DND-41 (cell line): ENCODE results near the gene DNMT1.

ENCODE experiments used
- ATAC-seq: fragments of 200-7000 bp; cut with Tn5 transposase; 3 replicates; pipeline ENCODE4 v1.9.1; 2021; ENCODE audit warnings: low read depth; ENCODE audit not compliant: insufficient read depth
- DNase-seq: peaks from one replicate; pipeline ENCODE4 v3.0.0-alpha.2; 2020
- H2AFZ ChIP-seq: 2 replicates; pipeline ENCODE4 v1.6.0; 2012; ENCODE audit warnings: low read depth, low read length
- H3K27ac ChIP-seq: 2 replicates; pipeline ENCODE4 v1.5.1; 2012; ENCODE audit warnings: low read length, inconsistent platforms
- H3K27me3 ChIP-seq: fragments of 200-600 bp; sonication (generic); 2 replicates; pipeline ENCODE4 v1.6.0; 2012; ENCODE audit warnings: low read length, mild to moderate bottlenecking, inconsistent platforms; ENCODE audit not compliant: insufficient read depth, poor library complexity
- H3K36me3 ChIP-seq: 2 replicates; pipeline ENCODE4 v1.5.1; 2012; ENCODE audit warnings: low read length, inconsistent platforms; ENCODE audit not compliant: insufficient read depth
- H3K4me1 ChIP-seq: 2 replicates; pipeline ENCODE4 v1.5.1; 2012; ENCODE audit warnings: mild to moderate bottlenecking, low read length; ENCODE audit not compliant: insufficient read depth
- H3K4me2 ChIP-seq: 2 replicates; pipeline ENCODE4 v1.6.0; 2012; ENCODE audit warnings: mild to moderate bottlenecking, moderate library complexity, low read length, inconsistent platforms; ENCODE audit not compliant: insufficient read depth
- H3K4me3 ChIP-seq, 2 experiments: fragments of 200-600 bp in 1 of 2; shearing (Covaris generic) in 1 of 2; 2 replicates each; pipeline ENCODE4 v1.5.1; 2012 to 2016; ENCODE audit warnings: inconsistent platforms in 2 of 2, low read length in 2 of 2, mild to moderate bottlenecking in 2 of 2, low read depth in 1 of 2, moderate library complexity in 1 of 2
- H3K79me2 ChIP-seq: 2 replicates; pipeline ENCODE4 v1.6.0; 2012; ENCODE audit warnings: low read length, inconsistent platforms; ENCODE audit not compliant: insufficient read depth
- H3K9ac ChIP-seq: 2 replicates; pipeline ENCODE4 v1.6.0; 2012; ENCODE audit warnings: low read depth, mild to moderate bottlenecking, inconsistent platforms, low read length, moderate library complexity
- H3K9me3 ChIP-seq: 2 replicates; pipeline ENCODE4 v1.5.1; 2012; ENCODE audit warnings: low read length, moderate library complexity, mild to moderate bottlenecking, inconsistent platforms; ENCODE audit not compliant: insufficient read depth, severe bottlenecking
- H4K20me1 ChIP-seq: 2 replicates; pipeline ENCODE4 v1.6.0; 2012; ENCODE audit warnings: low read length; ENCODE audit not compliant: insufficient read depth
- CTCF ChIP-seq: IDR thresholded peaks from 2 replicates; pipeline ENCODE4 v1.5.1; 2012; ENCODE audit warnings: borderline replicate concordance, low read length, moderate library complexity, mild to moderate bottlenecking; ENCODE audit not compliant: poor library complexity, severe bottlenecking; ENCODE audit errors: extremely low read depth
- EZH2 ChIP-seq: IDR thresholded peaks from 3 replicates; pipeline ENCODE4 v1.6.1; 2012; ENCODE audit warnings: borderline replicate concordance, low read depth, mild to moderate bottlenecking, moderate library complexity, low read length, inconsistent platforms; ENCODE audit not compliant: severe bottlenecking

DNMT1 gene

GRCh38 chr19:10191347-10191746 is 3.4 kb downstream of the DNMT1 start:
- Histone ChIP-seq H3K27me3 (no peaks in the 10 kb centered on the region), H3K9ac (peak overlapping the region; percentile 15; the same call in 1 of the 2 replicates), H3K4me2 (peak overlapping the region; percentile 46), H2AFZ (no peak overlapping the region), H3K27ac (0 out of 2 replicates have a peak overlapping the region, but pooled peaks have one; percentile 13), H4K20me1 (peaks cover 68% of the 10 kb centered on the region), H3K4me1 (peaks cover 39% of the 10 kb centered on the region), H3K36me3 (peaks cover 75% of the 10 kb centered on the region), H3K79me2 (peaks cover 88% of the 10 kb centered on the region), H3K4me3 (no peak overlapping the region), H3K9me3 (no peaks in the 10 kb centered on the region)
- DNase-seq (no peak), ATAC-seq (no peak)
- TF ChIP-seq EZH2 = no peak
- TF ChIP-seq CTCF = no peak

GRCh38 chr19:10190026-10190425 is 4.7 kb downstream of the DNMT1 start:
- no peak for DNase-seq
- Histone ChIP-seq H3K27ac (no peak overlapping the region), H3K4me1 (peaks cover 37% of the 10 kb centered on the region), H4K20me1 (peaks cover 79% of the 10 kb centered on the region), H3K36me3 (peaks cover 87% of the 10 kb centered on the region), H3K27me3 (no peaks in the 10 kb centered on the region), H3K4me2 (peak overlapping the region; percentile 19; the same call in 1 of the 2 replicates), H3K79me2 (peaks cover 97% of the 10 kb centered on the region), H2AFZ (no peak overlapping the region), H3K9ac (no peak overlapping the region), H3K4me3 (no peak overlapping the region), H3K9me3 (no peaks in the 10 kb centered on the region)
- TF ChIP-seq CTCF = no peak
- TF ChIP-seq EZH2 = no peak
- ATAC-seq = no peak

GRCh38 chr19:10189616-10190015 is 5.1 kb downstream of the DNMT1 start:
- no peak for TF ChIP-seq CTCF
- TF ChIP-seq EZH2 = no peak
- Histone ChIP-seq H3K4me3 (no peak overlapping the region), H2AFZ (no peak overlapping the region), H3K36me3 (peaks cover 91% of the 10 kb centered on the region), H3K9ac (no peak overlapping the region), H3K4me1 (peaks cover 36% of the 10 kb centered on the region), H3K79me2 (peaks cover 99% of the 10 kb centered on the region), H3K27me3 (no peaks in the 10 kb centered on the region), H3K4me2 (peak overlapping the region; percentile 19; the same call in 1 of the 2 replicates), H4K20me1 (peaks cover 83% of the 10 kb centered on the region), H3K9me3 (no peaks in the 10 kb centered on the region), H3K27ac (no peak overlapping the region)
- no peak for ATAC-seq
- no peak for DNase-seq

- no peak for ATAC-seq
- no peaks in the 10 kb centered on the region for H3K27me3 ChIP-seq
- no peak for TF ChIP-seq EZH2
- no peak for TF ChIP-seq CTCF
- H4K20me1 ChIP-seq = peaks cover 87% of the 10 kb centered on the region
- peaks cover 97% of the 10 kb centered on the region for H3K79me2 ChIP-seq
- DNase-seq = no peak
- no peak overlapping the region for H3K27ac ChIP-seq
- peaks cover 92% of the 10 kb centered on the region for H3K36me3 ChIP-seq
- H3K9me3 ChIP-seq = no peaks in the 10 kb centered on the region
- no peak overlapping the region for H3K9ac ChIP-seq
- no peak overlapping the region for H2AFZ ChIP-seq
- peaks cover 22% of the 10 kb centered on the region for H3K4me1 ChIP-seq
- H3K4me2 ChIP-seq = no peak overlapping the region
- no peak overlapping the region for H3K4me3 ChIP-seq
Observed at GRCh38 chr19:10187315-10187714, 7.4 kb downstream of the DNMT1 start.
